GM18519 (cell line): Measurements from ENCODE around the gene FOXP1.

ENCODE experiments used
- ATAC-seq: cut with Tn5 transposase; IDR thresholded peaks from one replicate; pipeline ENCODE4 v1.9.1; 2021; ENCODE audit warnings: mild to moderate bottlenecking, moderate library complexity; ENCODE audit not compliant: unreplicated experiment, low FRiP score

FOXP1 gene

GRCh38 chr3:71565976-71566375 lies 17.6 kb downstream of the FOXP1 start:
- ATAC-seq, result no peak

- ATAC-seq, result no peak
Measured at GRCh38 chr3:71565316-71565715, 18.2 kb downstream of the FOXP1 start.

GRCh38 chr3:71564361-71564760 lies 19.2 kb downstream of the FOXP1 start:
- ATAC-seq, result no peak

- peak; percentile 73 for ATAC-seq
Measured at GRCh38 chr3:71563827-71564226, 19.7 kb downstream of the FOXP1 start.

- ATAC-seq, result no peak
Measured at GRCh38 chr3:71562938-71563337, 20.6 kb downstream of the FOXP1 start.

GRCh38 chr3:71560665-71561064 lies 22.9 kb downstream of the FOXP1 start:
- no peak for ATAC-seq

- no peak for ATAC-seq
Measured at GRCh38 chr3:71559578-71560162, 23.9 kb downstream of the FOXP1 start.

GRCh38 chr3:71559021-71559420 lies 24.5 kb downstream of the FOXP1 start:
- ATAC-seq, result no peak

- no peak for ATAC-seq
Measured at GRCh38 chr3:71554649-71555048, 28.9 kb downstream of the FOXP1 start.

- no peak for ATAC-seq
Measured at GRCh38 chr3:71551311-71551919, 32.1 kb downstream of the FOXP1 start.

- ATAC-seq, result no peak
Measured at GRCh38 chr3:71549951-71550350, 33.6 kb downstream of the FOXP1 start.

- no peak for ATAC-seq
Measured at GRCh38 chr3:71548705-71549384, 34.7 kb downstream of the FOXP1 start.

GRCh38 chr3:71547249-71548198 lies 36.0 kb downstream of the FOXP1 start:
- no peak for ATAC-seq

- no peak for ATAC-seq
Measured at GRCh38 chr3:71546821-71547220, 36.7 kb downstream of the FOXP1 start.

- ATAC-seq, result no peak
Measured at GRCh38 chr3:71545330-71545729, 38.2 kb downstream of the FOXP1 start.

- ATAC-seq, result no peak
Measured at GRCh38 chr3:71543371-71544016, 40.0 kb downstream of the FOXP1 start.

- ATAC-seq, result no peak
Measured at GRCh38 chr3:71542521-71543370, 40.8 kb downstream of the FOXP1 start.

GRCh38 chr3:71541313-71541712 lies 42.2 kb downstream of the FOXP1 start:
- no peak for ATAC-seq

- no peak for ATAC-seq
Measured at GRCh38 chr3:71537211-71537611, 46.3 kb downstream of the FOXP1 start.
